OCI-LY7 (cell line): ENCODE measurements around the gene RBM18. TPM values are rescaled to one million over a fixed set of nuclear protein-coding genes. Genes with fewer than 3 reads are reported as not detected.

ENCODE experiments used
- BruUV-seq: library from RNA; stranded (reverse); fragments of 400-500 nt; replicated peaks from 2 replicates; lab custom pipeline; 2021; lab: Mats Ljungman, UMichigan
- CTCF ChIA-PET: fragments of 300-600 bp; sonication (Branson Sonifier 250); formaldehyde crosslinking; loops from one replicate; lab custom pipeline; 2022; ENCODE audit warnings: antibody characterized with exemption; ENCODE audit not compliant: unreplicated experiment; lab: Charles Lee
- POLR2A ChIA-PET: fragments of 300-600 bp; sonication (Branson Sonifier 250); formaldehyde crosslinking; loops from one replicate; lab custom pipeline; 2022; ENCODE audit warnings: antibody characterized with exemption; lab: Charles Lee
- DNase-seq: peaks from one replicate; pipeline ENCODE4 v3.0.0-alpha.2; 2015; ENCODE audit warnings: low spot score
- H2AFZ ChIP-seq: fragments of 200-600 bp; sonication (generic), shearing (Covaris generic); 2 replicates; pipeline ENCODE4 v1.6.1; 2014; ENCODE audit warnings: mild to moderate bottlenecking, antibody characterized with exemption, low read length, moderate library complexity
- H3K27ac ChIP-seq: fragments of 200-600 bp; sonication (generic); 2 replicates; pipeline ENCODE4 v1.5.1; 2014; ENCODE audit warnings: mixed run types, low read depth, mild to moderate bottlenecking, moderate library complexity, low read length, inconsistent platforms; ENCODE audit not compliant: poor library complexity, severe bottlenecking
- H3K36me3 ChIP-seq: fragments of 200-600 bp; sonication (generic); 2 replicates; pipeline ENCODE4 v1.6.1; 2014; ENCODE audit warnings: mild to moderate bottlenecking, antibody characterized with exemption, low read length, moderate library complexity, mixed read lengths; ENCODE audit not compliant: insufficient read depth
- H3K4me1 ChIP-seq: fragments of 200-600 bp; sonication (generic); 2 replicates; pipeline ENCODE4 v1.5.1; 2014; ENCODE audit warnings: mild to moderate bottlenecking, low read length; ENCODE audit not compliant: insufficient read depth, poor library complexity, severe bottlenecking
- H3K4me2 ChIP-seq: fragments of 200-600 bp; sonication (generic); 2 replicates; pipeline ENCODE4 v1.6.1; 2014; ENCODE audit warnings: mild to moderate bottlenecking, low read length
- H3K4me3 ChIP-seq: fragments of 200-600 bp; sonication (generic); 2 replicates; pipeline ENCODE4 v1.5.1; 2014; ENCODE audit warnings: mild to moderate bottlenecking, low read depth, low read length; ENCODE audit not compliant: poor library complexity, severe bottlenecking
- H3K79me2 ChIP-seq: fragments of 200-600 bp; sonication (generic); 2 replicates; pipeline ENCODE4 v1.6.1; 2016; ENCODE audit warnings: low read depth, mild to moderate bottlenecking, low read length, moderate library complexity, mixed read lengths; ENCODE audit not compliant: insufficient read depth
- H3K9me2 ChIP-seq: fragments of 200-600 bp; sonication (generic); 2 replicates; pipeline ENCODE4 v1.6.1; 2016; ENCODE audit warnings: mild to moderate bottlenecking, low read length, mixed read lengths; ENCODE audit not compliant: insufficient read depth
- H3K9me3 ChIP-seq: fragments of 200-600 bp; sonication (generic); 2 replicates; pipeline ENCODE4 v1.6.1; 2014; ENCODE audit warnings: mild to moderate bottlenecking, mixed run types, low read length, mixed read lengths
- H4K20me1 ChIP-seq: fragments of 200-600 bp; sonication (generic); 2 replicates; pipeline ENCODE4 v1.6.1; 2014; ENCODE audit warnings: mild to moderate bottlenecking, antibody characterized with exemption, low read length, moderate library complexity, mixed read lengths; ENCODE audit not compliant: insufficient read depth
- EZH2phosphoT487 ChIP-seq: fragments of 200-600 bp; sonication (generic); IDR thresholded peaks from 2 replicates; pipeline ENCODE4 v1.6.1; 2018; ENCODE audit warnings: low read depth, borderline replicate concordance, mild to moderate bottlenecking, mixed run types, antibody characterized with exemption, low read length, moderate library complexity, mixed read lengths
- intact Hi-C: fragments of 100-400 bp; cut with micrococcal nuclease; formaldehyde crosslinking; loops from one replicate; pipeline ENCODE4 v1.10.0; 2022; ENCODE audit not compliant: unreplicated experiment
- total RNA-seq, 2 experiments: library from RNA; depleted of rRNA in 1 of 2; stranded (reverse); fragments of >200 nt in 1 of 2; shearing (Covaris generic) in 1 of 2; gene quantifications; 2 replicates each; pipeline ENCODE4 v1.2.3, GENCODE V29; 2014 to 2022
- TF ChIP-seq, protein P1 (sequence below): fragments of 200-600 bp; sonication (generic); conservative IDR thresholded peaks from 2 replicates; pipeline ENCODE4 v1.5.1; 2014; ENCODE audit warnings: mild to moderate bottlenecking, antibody characterized with exemption, low read length, moderate library complexity, mixed read lengths

Gene RBM18
- total RNA-seq, 2 experiments from 2014 or later, result 8.3 to 22.2 TPM

DNA sequence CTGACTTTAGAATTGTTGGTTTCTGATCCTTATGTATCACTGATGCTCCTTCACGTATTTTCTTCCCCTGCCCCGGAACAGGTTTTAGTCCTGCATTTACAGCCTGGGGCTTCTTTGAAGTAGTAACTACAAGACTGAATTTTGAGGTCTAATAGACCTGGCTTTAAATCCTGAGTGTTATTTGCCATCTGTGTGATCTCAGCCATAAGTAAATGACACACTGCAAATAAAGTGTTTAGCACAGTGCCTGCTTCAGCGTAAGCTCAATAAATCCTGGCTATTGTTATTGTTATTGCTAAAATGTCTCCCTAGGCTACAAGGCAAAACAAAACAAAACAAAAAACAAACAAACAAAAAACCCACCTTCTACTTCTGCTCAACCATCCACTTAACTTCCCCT is 20.3 kb downstream of the RBM18 start:
- Histone ChIP-seq H2AFZ (no peak overlapping the region), H3K4me1 (no peaks in the 10 kb centered on the region), H3K79me2 (no peaks in the 10 kb centered on the region), H3K4me2 (no peak overlapping the region), H3K27ac (no peak overlapping the region), H3K9me2 (no peaks in the 10 kb centered on the region), H3K4me3 (no peak overlapping the region), H3K9me3 (no peaks in the 10 kb centered on the region), H3K36me3 (peaks cover 87% of the 10 kb centered on the region), H4K20me1 (no peaks in the 10 kb centered on the region)
- BruUV-seq, result no TSS peak
- POLR2A ChIA-PET, result no interaction called here
- no peak for DNase-seq
- CTCF ChIA-PET, result no interaction called here
- intact Hi-C loops, result no loop called here
- TF ChIP-seq, protein P1, sequence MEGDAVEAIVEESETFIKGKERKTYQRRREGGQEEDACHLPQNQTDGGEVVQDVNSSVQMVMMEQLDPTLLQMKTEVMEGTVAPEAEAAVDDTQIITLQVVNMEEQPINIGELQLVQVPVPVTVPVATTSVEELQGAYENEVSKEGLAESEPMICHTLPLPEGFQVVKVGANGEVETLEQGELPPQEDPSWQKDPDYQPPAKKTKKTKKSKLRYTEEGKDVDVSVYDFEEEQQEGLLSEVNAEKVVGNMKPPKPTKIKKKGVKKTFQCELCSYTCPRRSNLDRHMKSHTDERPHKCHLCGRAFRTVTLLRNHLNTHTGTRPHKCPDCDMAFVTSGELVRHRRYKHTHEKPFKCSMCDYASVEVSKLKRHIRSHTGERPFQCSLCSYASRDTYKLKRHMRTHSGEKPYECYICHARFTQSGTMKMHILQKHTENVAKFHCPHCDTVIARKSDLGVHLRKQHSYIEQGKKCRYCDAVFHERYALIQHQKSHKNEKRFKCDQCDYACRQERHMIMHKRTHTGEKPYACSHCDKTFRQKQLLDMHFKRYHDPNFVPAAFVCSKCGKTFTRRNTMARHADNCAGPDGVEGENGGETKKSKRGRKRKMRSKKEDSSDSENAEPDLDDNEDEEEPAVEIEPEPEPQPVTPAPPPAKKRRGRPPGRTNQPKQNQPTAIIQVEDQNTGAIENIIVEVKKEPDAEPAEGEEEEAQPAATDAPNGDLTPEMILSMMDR, result no peak

DNA sequence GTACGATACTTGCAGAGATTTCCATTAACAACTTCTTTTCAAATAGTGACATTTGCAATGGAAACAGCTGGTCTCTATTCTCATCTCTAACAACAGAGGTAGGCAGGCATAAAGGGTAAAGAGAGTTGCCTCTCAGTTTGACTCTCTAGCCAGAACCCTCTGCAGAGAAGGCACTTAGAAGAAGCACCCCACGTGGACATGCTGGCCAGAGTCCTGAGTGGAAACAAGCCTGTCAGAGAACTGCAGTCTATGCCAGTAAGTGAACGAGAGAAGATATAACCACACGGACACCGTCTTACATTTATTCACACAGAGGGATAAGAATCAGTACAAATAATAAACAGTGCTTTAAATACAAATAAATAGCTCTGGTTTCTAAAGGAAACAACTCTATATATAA is 24.9 kb downstream of the RBM18 start:
- Histone ChIP-seq H4K20me1 (no peaks in the 10 kb centered on the region), H3K4me2 (no peak overlapping the region), H3K9me3 (no peaks in the 10 kb centered on the region), H3K36me3 (peaks cover 62% of the 10 kb centered on the region), H3K4me1 (no peaks in the 10 kb centered on the region), H2AFZ (no peak overlapping the region), H3K79me2 (no peaks in the 10 kb centered on the region), H3K4me3 (no peak overlapping the region), H3K9me2 (no peaks in the 10 kb centered on the region), H3K27ac (no peak overlapping the region)
- no TSS peak for BruUV-seq
- TF ChIP-seq, protein P1, result no peak
- TF ChIP-seq EZH2phosphoT487, result no peak
- intact Hi-C loops, result no loop called here
- POLR2A ChIA-PET, result no interaction called here
- DNase-seq, result no peak
- CTCF ChIA-PET, result no interaction called here

DNA sequence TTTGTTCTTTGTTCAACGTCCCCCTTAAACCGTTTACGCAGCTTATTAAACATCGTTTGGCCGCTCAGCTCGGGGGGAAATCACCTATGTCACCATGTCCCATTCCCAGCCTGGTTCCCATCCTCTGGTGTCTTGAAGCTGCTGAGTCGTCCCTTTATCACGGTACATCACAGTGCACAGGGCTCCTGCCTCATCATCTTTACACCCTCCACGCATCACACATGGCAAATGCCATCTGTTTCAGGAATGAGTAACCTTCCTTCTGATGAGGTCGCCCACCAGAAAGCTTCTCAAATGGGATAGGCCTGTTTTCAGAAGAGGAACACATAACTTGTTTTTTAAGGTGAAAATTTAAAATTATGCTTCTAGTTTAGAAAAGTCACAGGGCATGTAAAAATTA is 28.0 kb downstream of the RBM18 start:
- no peak overlapping the region for H3K4me3 ChIP-seq
- H4K20me1 ChIP-seq, result no peaks in the 10 kb centered on the region
- no peak overlapping the region for H2AFZ ChIP-seq
- no peak overlapping the region for H3K27ac ChIP-seq
- H3K9me3 ChIP-seq, result no peaks in the 10 kb centered on the region
- no peak for DNase-seq
- ChIA-PET POLR2A (no interaction called here), CTCF (no interaction called here)
- H3K36me3 ChIP-seq, result peaks cover 34% of the 10 kb centered on the region
- intact Hi-C loops, result no loop called here
- H3K4me1 ChIP-seq, result no peaks in the 10 kb centered on the region
- H3K4me2 ChIP-seq, result no peak overlapping the region
- H3K79me2 ChIP-seq, result no peaks in the 10 kb centered on the region
- TF ChIP-seq EZH2phosphoT487, result no peak
- BruUV-seq, result no TSS peak
- no peaks in the 10 kb centered on the region for H3K9me2 ChIP-seq
